Stimulated activated naive CD8-positive, alpha-beta T cell treated with anti-CD3 and anti-CD28 coated beads, Interleukin-15, amount 100 ng/mL, for 72 hours (primary cell): Measurements from ENCODE around the gene OOSP1.
"Not testable (repeated sequence)": the region's sequence is repeated elsewhere in the genome, so short reads cannot be mapped to it uniquely, and the experiment has no call there.

Experiments used
- ATAC-seq: fragments of 150-1000 bp; cut with Tn5 transposase; 2 replicates; pipeline ENCODE4 v1.10.0; 2021; ENCODE audit warnings: mild to moderate bottlenecking, moderate library complexity
- DNase-seq, 2 donors: peaks; one replicate each; pipeline ENCODE4 v3.0.0; 2021 to 2022
- H3K27ac Mint-ChIP-seq, 2 donors: one replicate each; pipeline ENCODE4 v1.8.0; 2022; ENCODE audit warnings: mild to moderate bottlenecking in 2 of 2, mixed read lengths in 2 of 2, moderate library complexity in 2 of 2
- H3K27me3 Mint-ChIP-seq: one replicate; pipeline ENCODE4 v1.8.0; 2022; ENCODE audit warnings: mixed read lengths
- H3K4me1 Mint-ChIP-seq: one replicate; pipeline ENCODE4 v1.8.0; 2022; ENCODE audit warnings: mild to moderate bottlenecking, mixed read lengths
- H3K4me3 Mint-ChIP-seq, 2 donors: one replicate each; pipeline ENCODE4 v1.8.0; 2022; ENCODE audit warnings: mild to moderate bottlenecking in 2 of 2, mixed read lengths in 2 of 2, moderate library complexity in 1 of 2
- H3K9me3 Mint-ChIP-seq, 2 donors: one replicate each; pipeline ENCODE4 v1.8.0; 2022; ENCODE audit warnings: mixed read lengths in 2 of 2

The OOSP1 gene, protein sequence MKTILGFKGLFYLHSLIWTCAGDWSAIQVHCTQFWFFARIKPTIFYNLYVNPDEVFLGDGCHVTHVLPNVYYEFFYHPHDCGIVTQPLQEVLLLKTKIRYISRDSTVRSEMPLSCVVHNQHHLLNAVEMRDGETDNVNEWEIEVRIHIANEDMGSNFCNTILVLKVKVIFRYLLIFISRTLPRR

DNA sequence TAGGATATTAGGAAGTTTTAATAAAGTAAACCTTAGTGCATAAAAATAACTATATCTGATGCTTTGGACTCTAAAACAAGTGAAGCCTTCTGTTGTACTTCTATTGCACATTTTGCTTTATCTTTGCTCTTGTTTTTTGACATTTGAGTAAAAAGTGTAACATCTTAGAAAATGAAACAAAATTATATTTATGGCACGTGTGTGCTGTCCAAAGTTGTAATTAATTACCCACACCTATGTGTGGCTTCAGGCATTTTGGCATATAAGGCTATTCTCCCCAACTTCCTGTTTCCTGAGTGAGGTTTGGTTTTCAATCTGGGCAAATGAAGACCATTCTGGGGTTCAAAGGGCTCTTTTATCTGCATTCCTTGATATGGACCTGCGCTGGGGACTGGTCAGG is at the start of gene OOSP1:
OOSP1 (plus strand) TSS at position 301 of the 400 bp plus-strand sequence; CDS start at position 324, 23 bp downstream.
- ATAC-seq (no peak), DNase-seq (no peak)
- no peaks in the 10 kb centered on the region for H3K27me3 Mint-ChIP-seq
- no peak within 1 kb of the TSS for H3K4me3 Mint-ChIP-seq
- no peaks in the 10 kb centered on the region for H3K9me3 Mint-ChIP-seq
- H3K4me1 Mint-ChIP-seq = no peaks in the 10 kb centered on the region
- peak within 1 kb of the TSS in 1 of 2 donors; percentile 63 for H3K27ac Mint-ChIP-seq

DNA sequence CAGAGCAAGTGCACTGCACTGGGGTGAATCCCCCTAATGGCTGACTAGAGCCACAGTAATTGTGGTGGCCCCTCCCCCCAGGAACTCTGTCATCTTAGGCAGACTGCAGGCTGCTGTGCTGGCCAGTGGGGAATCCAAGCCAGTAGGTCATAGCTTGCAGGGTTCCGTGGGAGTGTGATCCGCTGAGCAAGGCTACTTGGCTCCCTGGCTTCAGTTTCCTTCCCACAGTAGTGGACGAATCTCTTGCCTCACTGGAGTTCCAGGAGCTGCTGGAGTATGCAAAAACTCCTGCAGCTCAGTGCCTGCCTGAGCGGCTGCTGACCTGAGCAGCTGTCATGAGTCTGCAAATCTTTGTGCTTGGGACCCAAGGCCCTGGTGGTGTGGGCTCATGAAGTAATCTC is 46.5 kb upstream of the OOSP1 start:
- no peak for DNase-seq
- peaks cover 39 to 46% of the 10 kb centered on the region in 2 donors for H3K9me3 Mint-ChIP-seq

DNA sequence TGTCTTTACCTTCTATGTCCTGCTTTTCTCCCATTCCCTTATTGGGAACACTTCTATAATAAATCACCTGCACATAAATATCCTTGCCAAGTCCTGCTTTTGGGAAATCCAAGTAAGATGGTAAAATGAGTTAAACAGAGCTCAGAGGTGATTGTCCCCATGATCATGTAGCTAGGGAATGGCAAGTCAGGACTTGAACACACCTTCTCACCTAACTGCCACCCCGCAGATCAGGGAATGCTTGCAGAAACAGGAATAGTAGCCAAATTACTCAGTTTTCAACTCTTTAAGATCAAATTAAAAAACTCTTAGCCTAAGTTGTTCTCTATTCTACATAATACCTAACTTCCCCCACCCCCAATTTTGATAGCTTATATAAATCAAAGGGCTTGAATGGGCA is 43.6 kb upstream of the OOSP1 start:
- ATAC-seq (no peak), DNase-seq (no peak)
- Mint-ChIP-seq H3K27ac (no peak overlapping the region), H3K9me3 (peaks cover 14 to 18% of the 10 kb centered on the region in 2 donors), H3K27me3 (peaks cover 10% of the 10 kb centered on the region), H3K4me3 (no peak overlapping the region), H3K4me1 (no peaks in the 10 kb centered on the region)

More for the DNA sequence above, 46.5 kb upstream of the OOSP1 start:
- H3K4me1 Mint-ChIP-seq = no peaks in the 10 kb centered on the region
- H3K27me3 Mint-ChIP-seq = peaks cover 10% of the 10 kb centered on the region
- no peak for ATAC-seq
- no peak overlapping the region for H3K27ac Mint-ChIP-seq
- no peak overlapping the region for H3K4me3 Mint-ChIP-seq

DNA sequence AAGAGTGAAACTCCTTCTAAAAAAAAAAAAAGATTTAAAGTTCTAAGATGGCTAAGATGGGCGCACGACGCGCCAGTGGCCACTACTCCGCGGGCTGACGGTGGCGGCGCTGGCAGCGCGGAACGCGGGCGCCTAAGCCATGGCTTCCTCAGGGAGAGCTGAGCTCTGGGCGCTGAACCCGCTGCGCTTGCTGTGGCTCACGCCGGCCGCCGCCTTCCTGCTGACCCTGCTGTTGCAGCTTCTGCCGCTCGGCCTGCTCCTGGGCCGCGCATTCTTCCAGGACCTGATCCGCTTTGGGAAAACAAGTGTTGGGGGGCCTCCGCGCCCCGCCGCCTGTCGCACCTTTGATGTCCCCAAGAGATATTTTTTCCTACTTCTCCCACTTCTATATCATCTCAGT is 40.2 kb upstream of the OOSP1 start:
- Mint-ChIP-seq H3K4me3 (no peak overlapping the region), H3K27me3 (peaks cover 10% of the 10 kb centered on the region), H3K4me1 (no peaks in the 10 kb centered on the region), H3K9me3 (no peaks in the 10 kb centered on the region), H3K27ac (no peak overlapping the region)
- ATAC-seq (no peak), DNase-seq (no peak)

DNA sequence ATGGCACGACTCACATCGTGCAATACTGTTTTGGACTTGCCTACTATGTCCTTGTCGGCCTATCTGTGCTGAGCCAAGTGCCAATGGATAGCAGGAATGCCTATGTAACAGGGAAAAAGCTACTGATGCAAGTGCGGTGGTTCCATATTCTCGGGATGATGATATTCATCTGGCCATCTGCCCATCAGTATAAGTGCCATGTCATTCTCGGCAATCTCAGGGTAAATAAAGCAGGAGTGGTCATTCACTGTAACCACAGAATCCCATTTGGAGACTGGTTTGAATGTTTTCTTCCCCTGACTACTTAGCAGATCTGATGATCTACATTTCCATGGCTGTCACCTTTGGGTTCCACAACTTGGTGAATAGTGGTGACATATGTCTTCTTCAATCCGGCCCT is 39.6 kb upstream of the OOSP1 start:
- Mint-ChIP-seq H3K27me3 (peaks cover 10% of the 10 kb centered on the region), H3K4me3 (no peak overlapping the region), H3K27ac (no peak overlapping the region), H3K9me3 (no peaks in the 10 kb centered on the region), H3K4me1 (no peaks in the 10 kb centered on the region)
- no peak for ATAC-seq
- DNase-seq = no peak

DNA sequence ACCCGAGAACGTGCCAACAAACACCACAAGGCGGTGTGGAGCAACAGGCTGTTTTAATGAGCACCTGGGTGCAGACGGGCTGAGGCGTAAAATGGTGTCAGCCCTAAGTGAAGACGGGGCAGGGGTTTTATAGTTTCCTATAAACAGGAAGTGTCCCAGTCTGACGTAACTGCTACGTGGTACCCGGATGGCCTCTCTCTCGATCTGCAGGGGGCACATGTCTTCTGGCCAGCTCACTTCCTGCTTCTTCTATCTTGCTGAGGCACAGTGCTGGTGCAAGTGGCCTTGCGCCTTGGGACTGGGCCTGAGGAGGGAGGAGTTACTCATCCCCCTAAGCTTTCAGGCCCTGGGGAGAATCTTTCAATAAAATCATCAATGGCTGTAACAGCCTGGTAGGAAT is 38.7 kb upstream of the OOSP1 start:
- Mint-ChIP-seq H3K4me3 (no peak overlapping the region), H3K9me3 (no peaks in the 10 kb centered on the region), H3K27ac (peak overlapping the region in 1 of 2 donors; percentile 59), H3K4me1 (no peaks in the 10 kb centered on the region), H3K27me3 (peaks cover 10% of the 10 kb centered on the region)
- no peak for ATAC-seq
- no peak for DNase-seq

DNA sequence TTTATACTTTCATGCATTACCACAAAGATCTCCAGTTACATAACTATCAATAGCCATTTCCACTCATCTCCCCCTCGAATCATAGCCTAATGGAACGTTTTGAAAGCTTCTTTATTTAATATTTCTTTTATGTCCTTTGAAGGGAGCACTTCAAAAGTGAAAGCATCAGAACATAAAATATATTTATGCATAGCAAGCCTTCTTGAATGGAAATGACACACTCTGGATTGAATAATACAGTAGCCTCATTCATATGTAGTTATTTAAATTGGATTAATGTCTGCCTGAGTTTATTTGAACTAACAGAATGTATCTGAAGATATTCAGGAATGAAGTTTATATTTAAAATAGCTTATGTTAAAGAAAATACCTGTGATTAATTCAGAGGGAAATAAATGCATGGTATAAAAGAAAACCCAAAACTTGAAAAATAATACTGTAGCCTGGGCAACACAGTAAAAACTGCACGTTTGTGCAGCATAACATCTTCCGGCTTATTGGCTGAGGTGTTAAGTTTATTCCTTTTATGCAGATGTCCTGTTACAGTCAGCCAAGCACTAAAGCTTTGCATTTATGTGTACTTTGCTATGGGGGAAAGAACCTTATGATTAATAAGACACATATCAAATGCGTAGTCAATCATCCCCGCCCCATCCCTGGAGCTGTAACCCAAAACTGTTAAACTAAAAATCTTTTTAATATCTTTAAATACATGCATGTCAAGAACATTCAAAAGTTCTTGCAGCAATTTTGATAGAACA is 37.7 kb upstream of the OOSP1 start:
- H3K9me3 Mint-ChIP-seq = peaks cover 0 to 4% of the 10 kb centered on the region in 2 donors
- no peak overlapping the region for H3K4me3 Mint-ChIP-seq
- DNase-seq (no peak), ATAC-seq (no peak)
- no peaks in the 10 kb centered on the region for H3K4me1 Mint-ChIP-seq
- H3K27ac Mint-ChIP-seq = no peak overlapping the region
- H3K27me3 Mint-ChIP-seq = peaks cover 4% of the 10 kb centered on the region

DNA sequence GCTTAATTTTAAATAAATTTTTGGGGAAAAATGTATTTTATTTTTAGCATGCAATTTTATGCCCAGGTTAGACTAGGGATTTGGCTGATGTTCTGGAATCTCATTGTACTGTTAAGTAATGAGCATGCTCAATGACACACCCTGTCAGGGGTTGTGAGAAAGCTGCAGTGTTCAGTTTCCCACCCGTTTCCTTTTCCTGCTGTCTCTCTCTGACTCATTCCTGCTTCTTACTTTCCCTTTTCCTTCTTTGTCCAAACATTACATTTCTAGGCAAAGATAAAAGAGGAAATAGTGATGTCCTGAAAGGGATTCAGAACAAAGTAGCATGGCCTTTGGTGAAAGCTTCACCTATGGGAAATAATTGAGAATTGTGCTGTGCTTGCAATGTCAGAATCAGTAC is 36.9 kb upstream of the OOSP1 start:
- no peak overlapping the region for H3K27ac Mint-ChIP-seq
- H3K27me3 Mint-ChIP-seq = no peaks in the 10 kb centered on the region
- H3K4me1 Mint-ChIP-seq = no peaks in the 10 kb centered on the region
- no peak for DNase-seq
- peaks cover 0 to 11% of the 10 kb centered on the region in 2 donors for H3K9me3 Mint-ChIP-seq
- H3K4me3 Mint-ChIP-seq = no peak overlapping the region
- ATAC-seq = no peak

DNA sequence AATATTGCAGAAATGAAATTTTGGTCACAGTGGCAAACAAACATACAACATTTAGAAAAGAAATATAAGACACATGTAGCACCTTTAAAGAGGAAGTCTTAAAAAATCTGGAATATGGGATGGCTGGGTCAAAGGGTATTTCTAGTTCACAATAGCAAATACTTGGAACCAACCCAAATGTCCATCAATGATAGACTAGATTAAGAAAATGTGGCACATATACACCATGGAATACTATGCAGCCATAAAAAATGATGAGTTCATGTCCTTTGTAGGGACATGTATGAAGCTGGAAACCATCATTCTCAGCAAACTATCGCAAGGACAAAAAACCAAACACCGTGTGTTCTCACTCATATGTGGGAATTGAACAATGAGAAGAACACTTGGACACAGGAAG is 34.7 kb upstream of the OOSP1 start:
- H3K9me3 Mint-ChIP-seq = peaks cover 0 to 20% of the 10 kb centered on the region in 2 donors
- H3K4me1 Mint-ChIP-seq, H3K4me3 Mint-ChIP-seq, DNase-seq, H3K27me3 Mint-ChIP-seq, ATAC-seq: not testable (repeated sequence)
- H3K27ac Mint-ChIP-seq = peak overlapping the region in 1 of 2 donors; percentile 46

DNA sequence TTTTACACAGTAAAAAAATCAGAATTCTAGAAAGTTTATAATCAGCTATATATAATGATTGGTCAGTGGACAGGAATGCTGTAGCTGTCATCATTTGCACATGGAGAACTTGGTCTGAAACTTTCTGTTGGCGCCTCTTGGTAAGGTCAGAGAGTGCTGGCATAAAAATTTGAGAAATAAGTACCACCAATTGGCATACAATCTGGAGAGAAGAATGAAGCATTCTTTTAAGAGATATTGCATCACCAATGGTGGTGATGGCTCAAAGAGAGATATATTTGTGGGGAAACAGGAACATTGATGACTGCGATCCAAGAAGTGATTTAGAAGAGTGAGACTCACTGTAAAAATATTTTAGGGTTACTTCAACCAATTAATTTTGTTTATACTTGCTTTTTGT is 19.8 kb upstream of the OOSP1 start:
- Mint-ChIP-seq H3K9me3 (peaks cover 18 to 35% of the 10 kb centered on the region in 2 donors), H3K27ac (no peak overlapping the region), H3K4me3 (no peak overlapping the region), H3K4me1 (no peaks in the 10 kb centered on the region), H3K27me3 (peaks cover 2% of the 10 kb centered on the region)
- DNase-seq (no peak), ATAC-seq (no peak)

DNA sequence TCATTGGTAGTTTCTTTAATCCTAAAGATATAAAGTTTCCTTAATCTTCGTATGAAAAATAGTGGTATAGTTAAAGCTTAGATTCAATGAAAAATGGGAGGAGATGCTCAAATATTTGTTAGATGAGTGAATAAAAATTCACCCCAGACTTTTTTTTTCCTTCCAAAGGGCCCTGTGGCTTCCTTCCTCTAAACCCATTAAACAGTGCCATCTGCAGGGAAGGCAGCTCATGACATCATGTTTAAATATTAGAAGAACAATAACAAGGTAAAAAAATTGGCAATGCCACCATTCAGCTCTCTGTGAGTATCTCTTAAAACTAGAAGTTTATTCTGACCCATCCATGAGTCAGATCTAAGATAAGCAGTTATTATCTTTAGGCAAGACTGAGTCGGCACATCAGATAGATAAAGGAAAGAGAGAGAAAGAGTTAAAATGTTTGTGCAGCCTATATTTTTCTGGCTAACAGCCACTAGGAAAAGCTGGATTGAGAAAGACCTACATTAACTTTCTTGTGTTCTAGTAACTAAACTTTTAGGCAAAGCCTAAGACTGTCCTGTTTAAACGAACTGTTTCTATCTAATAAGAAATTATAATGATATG is 19.1 kb upstream of the OOSP1 start:
- Mint-ChIP-seq H3K9me3 (peaks cover 22 to 41% of the 10 kb centered on the region in 2 donors), H3K4me1 (no peaks in the 10 kb centered on the region)
- DNase-seq = no peak

DNA sequence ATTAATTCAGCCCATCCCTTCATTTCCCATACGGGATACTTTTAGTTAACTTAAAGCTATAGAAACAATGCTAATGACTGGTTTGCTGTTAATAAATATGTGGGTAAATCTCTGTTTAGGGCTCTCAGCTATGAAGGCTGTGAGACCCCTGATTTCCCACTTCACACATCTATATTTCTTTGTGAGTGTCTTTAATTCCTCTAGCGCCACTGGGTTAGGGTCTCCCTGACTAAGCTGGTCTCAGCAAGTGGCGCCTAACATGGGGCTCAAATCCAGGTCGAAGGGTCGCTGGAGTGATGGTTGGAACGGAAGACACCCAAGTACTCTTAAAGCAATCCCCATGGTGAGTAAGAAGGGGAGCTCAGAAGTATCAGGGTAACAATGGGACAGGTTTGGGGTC is 14.4 kb upstream of the OOSP1 start:
- peaks cover 25 to 49% of the 10 kb centered on the region in 2 donors for H3K9me3 Mint-ChIP-seq
- no peaks in the 10 kb centered on the region for H3K27me3 Mint-ChIP-seq
- no peaks in the 10 kb centered on the region for H3K4me1 Mint-ChIP-seq
- no peak overlapping the region for H3K4me3 Mint-ChIP-seq
- no peak for ATAC-seq
- H3K27ac Mint-ChIP-seq = no peak overlapping the region
- no peak for DNase-seq

More for the DNA sequence above, 19.1 kb upstream of the OOSP1 start:
- Mint-ChIP-seq H3K27ac (no peak overlapping the region), H3K4me3 (no peak overlapping the region), H3K27me3 (no peaks in the 10 kb centered on the region)
- no peak for ATAC-seq

DNA sequence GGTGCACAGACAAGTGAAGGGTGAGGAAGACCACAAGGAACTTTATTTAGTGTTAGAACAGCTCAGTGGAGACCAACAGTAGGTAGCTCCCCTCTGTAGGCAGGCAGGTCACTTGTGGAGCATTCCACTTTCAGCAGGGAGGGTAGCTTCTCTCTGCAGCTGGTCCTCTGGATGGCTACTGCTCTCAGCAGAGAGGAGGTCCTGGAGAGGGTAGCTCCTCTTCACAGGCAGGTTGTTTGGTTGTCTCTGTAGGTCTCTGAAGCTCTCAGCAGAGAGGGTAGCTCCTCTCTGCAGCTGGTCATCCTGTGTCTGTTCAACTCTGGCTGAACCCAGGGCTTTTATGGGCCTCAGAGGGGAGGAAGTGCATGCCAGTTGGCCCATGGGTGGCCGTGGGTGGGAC is 6.5 kb upstream of the OOSP1 start:
- H3K27ac Mint-ChIP-seq = no peak overlapping the region
- H3K4me1 Mint-ChIP-seq = no peaks in the 10 kb centered on the region
- H3K9me3 Mint-ChIP-seq = peaks cover 8 to 10% of the 10 kb centered on the region in 2 donors
- ATAC-seq = no peak
- DNase-seq = no peak
- no peak overlapping the region for H3K4me3 Mint-ChIP-seq
- H3K27me3 Mint-ChIP-seq = no peaks in the 10 kb centered on the region

DNA sequence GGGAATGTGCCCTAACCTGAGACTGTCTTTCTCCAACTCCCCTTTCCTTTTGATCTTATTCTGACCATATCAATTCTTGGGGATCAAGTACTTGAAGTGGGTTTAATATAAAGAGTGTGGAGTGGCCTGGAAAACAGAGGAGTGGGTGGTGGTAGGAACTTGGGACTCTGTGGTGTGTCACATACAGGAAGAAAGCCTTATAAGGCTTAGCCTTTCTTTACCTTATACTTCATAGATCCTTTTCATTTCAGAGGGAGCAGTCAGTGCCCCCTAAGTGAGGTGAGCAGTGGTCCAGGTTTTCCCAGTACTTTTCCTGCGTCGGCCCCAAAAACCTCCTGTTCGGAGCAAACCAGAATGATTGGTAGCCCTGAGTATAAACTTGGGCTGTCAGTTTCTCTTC is 486 bp downstream of the OOSP1 start:
- ATAC-seq (no peak), DNase-seq (no peak)
- Mint-ChIP-seq H3K9me3 (no peaks in the 10 kb centered on the region), H3K4me1 (no peaks in the 10 kb centered on the region), H3K27me3 (no peaks in the 10 kb centered on the region), H3K27ac (no peak overlapping the region), H3K4me3 (no peak overlapping the region)

DNA sequence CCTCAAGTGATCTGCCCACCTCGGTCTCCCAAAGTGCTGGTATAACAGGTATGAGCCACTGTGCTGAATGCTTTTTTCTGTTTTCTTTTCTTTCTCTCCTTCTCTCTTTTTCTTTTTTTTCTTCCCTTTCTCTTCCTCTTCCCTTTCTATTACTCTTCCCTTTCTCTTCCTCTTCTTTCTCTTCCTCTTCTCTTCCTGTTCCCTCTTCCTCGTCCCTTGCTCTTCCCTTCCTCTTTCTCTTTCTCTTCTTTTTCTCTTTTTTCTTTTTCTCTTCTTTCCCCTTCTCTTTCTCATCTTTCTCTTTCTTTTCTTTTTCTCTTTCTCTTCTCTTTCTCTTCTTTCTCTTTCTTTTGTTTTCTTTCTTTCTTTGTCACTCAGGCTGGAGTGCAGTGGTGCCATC is 1.2 kb downstream of the OOSP1 start:
- Mint-ChIP-seq H3K27ac (peak overlapping the region; percentile 0 to 63), H3K9me3 (no peaks in the 10 kb centered on the region)

DNA sequence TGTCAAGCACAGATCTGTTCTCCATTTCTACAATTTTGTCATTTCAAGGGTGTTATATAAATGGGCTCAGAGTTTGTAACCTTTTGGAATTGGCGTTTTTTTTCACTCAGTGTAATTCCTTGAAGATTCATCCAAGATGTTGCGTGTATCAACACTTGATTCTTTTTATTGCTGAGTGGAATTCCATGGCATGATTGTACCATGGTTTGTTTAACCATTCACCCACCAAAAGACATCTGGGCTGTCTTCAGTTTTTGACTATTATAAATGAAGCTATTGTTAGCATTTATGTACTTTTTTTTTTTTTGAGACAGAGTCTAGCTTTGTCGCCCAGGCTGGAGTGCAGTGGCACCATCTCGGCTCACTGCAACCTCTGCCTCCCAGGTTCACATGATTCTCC is 2.9 kb downstream of the OOSP1 start:
- no peaks in the 10 kb centered on the region for H3K4me1 Mint-ChIP-seq
- no peaks in the 10 kb centered on the region for H3K9me3 Mint-ChIP-seq
- H3K4me3 Mint-ChIP-seq = no peak overlapping the region
- H3K27me3 Mint-ChIP-seq = peaks cover 6% of the 10 kb centered on the region
- H3K27ac Mint-ChIP-seq = no peak overlapping the region
- DNase-seq (no peak), ATAC-seq (no peak)

More for the DNA sequence above, 1.2 kb downstream of the OOSP1 start:
- ATAC-seq (no peak), DNase-seq (no peak)
- Mint-ChIP-seq H3K4me1 (no peaks in the 10 kb centered on the region), H3K4me3 (no peak overlapping the region), H3K27me3 (no peaks in the 10 kb centered on the region)
